Inferior parietal cortex (tissue), 1 donor: ENCODE results near the gene TPX2.
"Not testable (repeated sequence)": the region's sequence is repeated elsewhere in the genome, so short reads cannot be mapped to it uniquely, and the experiment has no call there.

Source experiments
- DNase-seq: peaks from one replicate; pipeline ENCODE4 v3.0.0-alpha.2; 2016; ENCODE audit errors: extremely low spot score

Gene TPX2

DNA sequence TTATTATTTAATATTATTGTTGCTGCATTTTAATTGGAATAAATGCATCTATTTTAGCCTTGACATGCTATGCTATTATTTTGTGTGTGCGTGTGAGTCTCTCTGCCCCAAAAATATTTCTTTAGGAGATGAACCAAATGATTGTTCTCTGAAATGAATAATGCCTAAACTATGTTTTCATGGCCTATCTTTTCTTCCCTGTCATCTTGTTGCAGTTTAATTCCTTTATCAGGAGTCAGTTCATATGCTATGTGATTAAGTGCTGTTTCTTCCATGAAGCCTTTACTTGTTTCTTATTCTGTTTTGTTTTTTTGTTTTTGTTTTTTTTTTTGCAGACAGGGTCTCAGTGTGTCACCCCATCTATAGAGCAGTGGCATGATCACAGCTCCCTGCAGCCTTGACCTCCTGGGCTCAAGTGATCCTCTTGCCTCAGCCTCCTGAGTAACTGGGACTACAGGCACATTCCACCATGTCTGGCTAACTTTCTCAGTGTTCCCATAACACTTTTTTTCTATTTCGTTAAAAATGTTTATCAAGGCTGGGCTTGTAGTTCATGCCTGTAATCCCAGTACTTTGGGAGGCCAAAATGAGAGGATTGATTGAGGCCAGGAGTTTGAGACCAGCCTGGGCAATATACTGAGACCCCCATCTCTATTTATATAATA is 25.7 kb downstream of the TPX2 start:
- DNase-seq = no peak

DNA sequence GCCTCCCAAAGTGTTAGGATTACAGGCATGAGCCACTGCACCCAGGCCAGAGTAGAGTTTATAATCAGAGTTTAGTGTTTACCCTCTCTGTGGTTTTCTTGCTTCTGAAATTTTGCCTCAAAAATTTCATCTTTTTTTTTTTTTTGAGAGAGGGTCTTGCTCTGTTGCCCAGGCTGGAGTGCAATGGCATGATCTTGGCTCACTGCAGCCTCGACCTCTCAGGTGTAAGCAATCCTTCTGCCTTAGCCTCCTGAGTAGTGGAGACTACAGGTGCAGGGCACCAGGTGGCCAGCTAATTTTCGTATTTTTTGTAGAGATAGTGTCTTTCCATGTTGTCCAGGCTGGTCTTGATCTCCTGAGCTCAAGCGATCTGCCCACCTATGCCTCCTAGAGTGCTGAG is 28.7 kb downstream of the TPX2 start:
- DNase-seq = no peak

DNA sequence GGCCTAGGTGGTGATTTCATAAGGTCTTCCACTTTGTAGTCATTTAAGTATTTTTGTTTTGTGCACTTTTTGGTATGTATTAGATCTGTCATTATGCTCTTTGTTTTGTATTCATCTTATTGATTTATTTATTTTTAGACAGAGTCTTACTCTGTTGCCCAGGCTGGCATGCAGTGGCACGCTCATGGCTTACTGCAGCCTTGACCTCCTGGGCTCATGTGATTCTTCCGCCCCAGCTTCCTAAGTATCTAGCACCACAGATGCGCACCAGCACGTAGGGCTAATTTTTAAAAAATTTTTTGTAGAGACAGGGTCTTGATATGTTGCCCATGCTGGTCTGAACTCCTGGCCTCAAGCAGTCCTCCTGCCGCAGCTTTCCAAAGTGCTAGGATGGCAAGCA is 30.6 kb downstream of the TPX2 start:
- DNase-seq = no peak

DNA sequence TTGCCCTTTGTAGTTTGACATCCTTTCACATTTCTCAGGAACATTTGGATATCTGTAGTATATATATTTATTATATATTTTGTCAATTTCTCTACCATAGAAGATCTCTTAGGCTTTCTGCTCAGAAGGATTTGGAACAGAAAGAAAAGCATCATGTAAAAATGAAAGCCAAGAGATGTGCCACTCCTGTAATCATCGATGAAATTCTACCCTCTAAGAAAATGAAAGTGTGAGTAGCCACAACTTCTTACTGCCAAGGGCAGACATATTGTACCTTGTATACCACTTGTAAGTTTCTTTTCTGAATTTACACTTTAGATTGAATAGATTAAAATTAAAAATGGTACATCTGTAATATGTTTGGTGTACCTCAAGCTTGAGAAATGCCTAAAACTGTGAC is 31.2 kb downstream of the TPX2 start:
- no peak for DNase-seq

DNA sequence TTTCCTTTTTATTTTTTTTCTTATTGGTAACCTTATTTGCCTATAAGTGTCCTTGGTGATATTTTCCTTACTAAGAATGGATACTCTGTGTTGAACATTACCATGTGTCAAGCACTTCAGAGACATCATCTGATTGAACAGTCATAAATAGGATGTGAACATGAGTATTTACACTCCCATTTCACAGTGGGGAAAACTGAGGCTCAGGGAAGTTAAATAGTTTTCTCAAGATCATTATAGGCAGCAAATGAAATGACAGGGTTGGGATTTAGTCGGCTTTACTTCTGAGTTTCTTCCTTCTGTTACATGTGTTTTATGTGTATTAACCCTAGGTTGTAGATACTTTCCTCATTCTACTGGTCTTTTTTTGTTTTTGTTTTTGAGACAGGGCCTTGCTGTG is 35.3 kb downstream of the TPX2 start:
- no peak for DNase-seq

DNA sequence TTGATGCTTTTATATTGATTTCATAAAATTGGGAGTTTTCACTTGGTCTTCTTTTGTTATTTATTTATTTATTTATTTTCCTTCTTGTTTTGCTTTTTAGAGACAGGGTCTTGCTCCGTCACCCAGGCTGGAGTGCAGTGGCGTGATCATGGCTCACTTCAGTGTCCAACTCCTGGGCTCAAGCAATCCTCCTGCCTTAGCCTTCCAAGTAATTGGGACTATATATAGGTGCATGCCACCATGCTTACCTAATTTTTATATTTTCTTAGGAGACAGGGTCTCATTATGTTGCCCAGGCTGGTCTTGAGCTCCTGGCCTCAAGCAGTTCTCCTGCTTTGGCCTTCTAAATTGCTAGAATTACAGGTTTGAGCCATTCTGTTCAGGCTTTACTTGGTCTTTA is 41.7 kb downstream of the TPX2 start:
- DNase-seq = no peak

DNA sequence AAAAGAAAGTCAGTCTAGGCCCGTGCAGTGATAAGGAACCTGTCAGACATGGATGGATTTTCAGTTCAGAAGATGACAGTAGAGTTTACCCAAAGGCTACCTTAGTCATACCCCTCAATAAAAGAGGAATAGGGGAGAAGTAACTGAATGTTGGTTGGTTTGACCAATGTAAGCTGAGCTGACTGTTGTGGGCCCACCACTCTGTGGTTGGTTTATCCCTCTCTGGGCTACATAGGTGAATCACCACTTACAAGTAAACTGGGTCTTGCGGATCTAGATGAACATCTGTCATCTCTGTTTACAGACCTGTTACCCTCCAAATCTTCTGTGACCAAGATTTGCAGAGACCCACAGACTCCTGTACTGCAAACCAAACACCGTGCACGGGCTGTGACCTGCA is 42.9 kb downstream of the TPX2 start:
- no peak for DNase-seq

DNA sequence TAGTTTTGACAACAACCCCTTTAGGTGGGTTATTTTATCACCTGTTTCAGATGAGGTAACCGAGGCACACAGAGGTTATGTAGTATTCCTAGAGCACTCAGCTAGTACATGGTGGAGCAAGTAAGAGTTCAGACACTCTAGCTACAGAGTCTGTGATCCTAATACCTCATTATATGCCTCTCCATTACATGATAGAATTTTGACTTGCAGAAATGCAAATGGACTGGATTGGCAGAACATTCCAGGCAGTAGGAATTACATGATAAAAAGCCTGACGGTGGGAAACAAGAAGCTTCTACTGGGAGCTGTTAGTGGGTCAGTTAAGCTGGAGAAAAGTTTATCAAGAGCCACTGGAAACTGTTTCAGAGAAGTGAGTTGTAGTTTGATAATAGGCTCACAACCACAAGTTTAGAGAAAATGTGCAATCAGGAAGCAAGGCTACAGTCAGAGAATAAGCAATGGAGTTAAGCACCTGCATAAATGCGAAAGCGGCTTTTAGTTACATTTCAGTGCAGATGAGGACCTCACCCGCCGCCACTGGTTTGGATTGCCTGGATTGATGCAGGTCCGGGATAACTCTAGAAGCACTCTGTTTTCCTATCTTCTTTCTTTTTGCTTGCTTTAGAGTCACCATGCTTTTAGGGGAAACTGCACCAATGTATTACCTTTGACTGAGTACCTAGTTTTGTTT is 45.4 kb downstream of the TPX2 start:
- DNase-seq = no peak

DNA sequence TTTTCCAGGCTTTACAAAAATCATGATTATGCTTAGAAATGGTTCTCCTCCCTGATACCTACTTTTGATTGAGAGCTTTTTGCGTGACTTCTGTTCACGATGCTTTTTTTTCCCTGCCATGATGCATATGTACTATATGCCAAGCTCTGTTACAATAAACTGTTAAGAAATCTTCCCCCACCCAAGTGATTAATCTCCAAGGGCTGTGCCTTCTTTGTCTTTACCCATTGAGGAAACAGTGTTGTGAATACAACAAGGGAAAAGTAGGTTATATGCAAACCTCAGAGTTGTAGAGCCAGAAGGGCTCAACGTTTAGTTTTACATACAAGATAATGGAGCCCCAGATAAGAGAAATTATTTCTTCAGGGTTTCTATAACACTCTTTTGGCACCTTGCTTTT is 46.0 kb downstream of the TPX2 start:
- no peak for DNase-seq

DNA sequence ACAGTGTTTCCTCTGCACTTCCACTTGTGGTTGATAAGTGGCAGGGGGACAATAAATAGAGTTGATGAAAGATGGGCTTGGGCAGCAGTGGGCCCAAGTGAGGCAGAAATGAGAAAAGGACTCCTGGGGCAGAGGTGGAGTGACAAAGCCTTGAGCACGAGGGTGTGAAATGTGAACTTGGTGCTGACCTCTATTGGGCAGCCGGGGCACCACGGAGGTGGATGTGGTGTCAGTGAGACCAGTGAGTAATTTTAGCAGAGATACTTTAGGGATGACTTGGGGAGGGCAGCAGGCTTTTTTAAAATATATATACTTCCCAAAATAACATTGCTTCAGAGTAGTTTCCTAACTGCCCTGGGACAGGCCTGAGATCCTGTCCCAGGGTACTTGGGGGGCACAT is 49.5 kb downstream of the TPX2 start:
- no peak for DNase-seq

DNA sequence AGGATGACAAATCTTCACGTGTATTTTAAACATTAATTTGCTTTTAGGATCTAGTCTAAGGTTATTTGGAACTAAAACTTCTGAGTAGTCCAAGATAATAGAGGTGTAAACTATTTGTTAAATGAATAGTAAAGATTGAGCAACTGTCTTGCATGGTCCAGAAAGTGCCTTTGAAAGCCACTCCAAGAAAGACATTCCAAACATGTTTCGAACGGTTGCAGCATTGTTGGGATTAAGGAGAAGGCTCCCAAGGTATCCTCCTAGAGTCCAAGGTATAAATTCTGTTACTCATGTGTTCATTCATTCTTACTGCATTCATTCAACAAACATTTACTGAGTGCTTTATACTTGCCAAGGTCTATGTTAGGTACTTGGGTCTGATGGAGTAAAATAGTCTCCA is 51.3 kb downstream of the TPX2 start:
- DNase-seq = no peak

DNA sequence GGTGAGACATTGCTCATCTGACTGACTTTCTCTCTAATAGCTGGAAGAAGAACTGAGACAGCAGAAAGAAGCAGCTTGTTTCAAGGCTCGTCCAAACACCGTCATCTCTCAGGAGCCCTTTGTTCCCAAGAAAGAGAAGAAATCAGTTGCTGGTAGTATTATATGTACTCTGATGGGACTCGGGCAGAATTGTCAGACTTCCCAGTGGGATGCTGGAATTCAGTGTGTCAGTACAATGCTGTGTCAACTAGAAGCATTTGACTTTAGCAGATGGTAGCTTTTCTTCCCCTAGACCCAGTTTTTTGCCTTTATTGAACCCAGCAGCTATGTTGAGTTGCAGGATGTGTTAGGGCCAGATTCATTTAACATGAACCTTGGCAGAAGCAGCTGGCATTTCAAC is 58.3 kb downstream of the TPX2 start:
- DNase-seq = no peak

DNA sequence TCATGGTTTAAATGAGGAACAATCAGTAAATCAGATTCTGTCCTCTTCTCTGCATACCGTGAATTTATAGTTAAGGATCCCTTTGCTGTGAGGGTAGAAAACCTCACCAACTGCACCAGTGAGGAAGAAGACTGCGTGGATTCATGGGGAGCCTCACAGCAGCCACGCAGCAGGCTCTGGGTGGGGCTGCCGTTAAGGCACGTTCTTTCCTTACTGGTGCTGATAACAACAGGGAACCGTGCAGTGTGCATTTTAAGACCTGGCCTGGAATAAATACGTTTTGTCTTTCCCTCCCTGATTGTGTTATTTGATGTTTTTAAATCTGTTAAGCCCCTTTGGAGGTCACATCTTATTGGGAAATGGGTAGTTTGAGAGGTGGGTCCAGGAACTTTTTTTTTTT is 62.4 kb downstream of the TPX2 start:
- DNase-seq = no peak

DNA sequence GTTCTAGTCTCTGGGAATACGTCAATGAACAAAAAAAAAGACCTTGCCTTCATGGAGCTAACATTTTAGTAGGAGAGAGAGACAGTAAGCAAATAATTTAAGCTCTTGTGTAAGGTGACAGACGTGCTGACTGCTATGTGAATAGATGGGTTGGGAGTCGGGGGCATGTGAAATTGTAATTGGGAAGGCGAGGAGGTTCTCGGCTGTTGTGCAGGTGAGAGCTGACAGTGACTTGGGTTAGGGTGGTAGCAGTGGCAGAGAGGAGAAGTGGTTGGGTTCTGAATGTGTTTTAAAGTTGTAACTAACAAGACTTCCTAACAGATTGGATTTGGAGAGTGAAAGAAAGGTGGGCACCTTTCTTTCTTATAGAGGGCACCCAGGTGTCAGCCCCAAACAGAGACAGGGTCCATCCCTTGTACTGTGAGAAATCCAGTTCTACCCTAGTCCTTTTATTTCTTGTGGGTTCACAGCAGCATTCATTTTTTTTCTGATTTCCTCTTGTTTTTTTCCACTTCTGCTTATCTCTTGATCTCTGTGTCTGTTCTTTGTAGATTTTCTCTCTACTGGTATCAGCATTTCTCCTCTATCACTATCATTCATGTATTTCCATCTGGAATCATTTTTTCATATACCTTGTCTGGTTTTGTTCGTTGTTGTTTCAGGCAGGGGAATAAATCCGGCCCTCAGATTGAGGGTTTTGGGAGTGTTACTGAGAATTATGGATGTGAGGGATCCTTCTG is 64.6 kb downstream of the TPX2 start:
- no peak for DNase-seq

DNA sequence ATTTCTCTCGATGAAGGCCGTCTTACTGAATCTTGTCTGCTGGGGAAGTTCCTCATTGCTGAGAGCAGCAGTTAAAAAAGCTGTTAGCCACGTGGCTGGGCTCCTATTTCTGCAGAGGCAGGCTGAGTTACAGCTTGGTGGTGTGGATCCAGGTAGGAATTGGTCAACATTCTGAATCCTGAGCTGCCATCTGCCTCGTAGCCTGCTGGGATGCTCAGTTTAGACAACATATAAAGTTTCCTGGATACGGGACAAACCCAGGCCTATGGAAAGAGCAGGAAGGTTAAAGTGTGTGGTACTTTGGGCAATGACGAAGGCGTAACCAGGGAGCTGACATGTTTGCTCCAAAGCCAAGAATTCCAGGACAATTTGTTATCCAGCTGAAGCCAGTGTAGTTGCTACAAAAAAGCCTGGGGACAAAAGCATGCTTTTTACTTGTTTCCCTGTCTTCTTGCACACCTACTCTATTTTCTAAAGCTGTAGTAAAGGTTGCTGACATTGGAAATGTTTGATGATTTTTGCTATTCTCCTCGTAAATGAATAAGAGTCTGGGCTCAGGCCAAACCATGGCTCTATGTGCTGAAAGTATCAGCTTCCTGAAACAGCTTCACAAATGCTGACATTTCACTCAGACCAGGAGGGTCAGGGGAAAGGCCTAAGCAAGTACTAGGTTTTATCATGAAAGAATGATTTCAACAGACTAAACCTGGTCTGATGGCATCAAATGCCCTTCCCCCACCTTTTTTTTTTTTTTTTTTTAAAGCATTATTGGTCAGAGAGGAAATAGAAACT is 67.7 kb downstream of the TPX2 start:
- DNase-seq = peak; percentile 5

DNA sequence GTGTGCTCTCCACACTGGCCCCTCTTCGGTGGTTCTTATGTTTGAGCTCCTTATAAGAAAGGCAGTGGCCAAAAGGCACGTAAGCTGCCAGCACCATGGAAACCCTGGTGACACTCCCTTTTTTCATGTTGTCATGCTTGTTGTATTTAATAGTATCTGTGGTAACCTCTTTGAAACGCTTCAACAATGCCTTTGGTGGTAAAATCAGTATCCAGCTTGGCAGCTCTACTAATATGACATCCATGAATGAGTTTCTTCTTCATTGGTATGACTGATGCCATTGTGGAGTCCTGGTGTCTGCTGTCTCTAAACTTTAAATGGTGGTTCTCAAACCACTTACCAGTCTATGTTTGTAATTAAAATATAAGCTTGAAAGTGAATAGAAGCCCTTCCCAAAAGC is 69.4 kb downstream of the TPX2 start:
- no peak for DNase-seq

DNA sequence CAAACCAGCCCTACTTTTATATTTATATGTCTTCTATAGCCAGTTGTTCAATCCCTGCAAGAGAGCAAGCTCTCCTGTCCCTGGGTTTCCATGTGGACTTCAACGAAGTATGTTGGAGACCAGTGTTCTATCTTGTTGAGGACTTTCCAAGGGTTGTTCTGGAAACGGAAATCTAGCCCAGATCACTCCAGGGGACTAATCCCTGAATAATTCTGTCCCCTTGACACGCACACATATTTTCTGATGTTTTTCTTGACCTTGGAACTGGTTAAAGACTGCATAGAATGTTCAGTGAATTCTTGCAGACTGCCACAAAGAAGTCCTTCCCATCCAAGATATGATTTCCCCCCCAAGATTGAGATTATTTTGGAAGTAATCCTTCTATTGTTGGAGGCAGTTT is 70.6 kb downstream of the TPX2 start:
- no peak for DNase-seq

DNA sequence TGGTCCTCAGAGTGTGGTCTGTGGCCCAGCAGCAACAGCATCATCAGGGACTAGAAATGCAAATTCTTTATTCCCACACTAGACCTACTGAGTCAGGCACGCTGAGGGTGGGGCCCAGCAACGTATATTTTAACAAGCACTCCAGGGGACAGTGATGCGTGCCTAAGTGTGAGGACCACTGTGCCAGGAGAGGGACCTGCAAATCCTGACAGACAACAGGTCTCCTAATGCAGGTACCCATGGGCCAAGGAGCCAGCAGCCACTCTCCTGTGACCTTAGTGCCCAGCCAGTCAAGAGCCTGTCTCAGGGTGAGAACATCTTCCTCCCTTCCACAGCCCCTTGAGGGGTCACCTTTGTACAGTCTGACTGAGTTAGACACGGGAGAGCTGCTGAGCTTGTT is 72.1 kb downstream of the TPX2 start:
- no peak for DNase-seq

DNA sequence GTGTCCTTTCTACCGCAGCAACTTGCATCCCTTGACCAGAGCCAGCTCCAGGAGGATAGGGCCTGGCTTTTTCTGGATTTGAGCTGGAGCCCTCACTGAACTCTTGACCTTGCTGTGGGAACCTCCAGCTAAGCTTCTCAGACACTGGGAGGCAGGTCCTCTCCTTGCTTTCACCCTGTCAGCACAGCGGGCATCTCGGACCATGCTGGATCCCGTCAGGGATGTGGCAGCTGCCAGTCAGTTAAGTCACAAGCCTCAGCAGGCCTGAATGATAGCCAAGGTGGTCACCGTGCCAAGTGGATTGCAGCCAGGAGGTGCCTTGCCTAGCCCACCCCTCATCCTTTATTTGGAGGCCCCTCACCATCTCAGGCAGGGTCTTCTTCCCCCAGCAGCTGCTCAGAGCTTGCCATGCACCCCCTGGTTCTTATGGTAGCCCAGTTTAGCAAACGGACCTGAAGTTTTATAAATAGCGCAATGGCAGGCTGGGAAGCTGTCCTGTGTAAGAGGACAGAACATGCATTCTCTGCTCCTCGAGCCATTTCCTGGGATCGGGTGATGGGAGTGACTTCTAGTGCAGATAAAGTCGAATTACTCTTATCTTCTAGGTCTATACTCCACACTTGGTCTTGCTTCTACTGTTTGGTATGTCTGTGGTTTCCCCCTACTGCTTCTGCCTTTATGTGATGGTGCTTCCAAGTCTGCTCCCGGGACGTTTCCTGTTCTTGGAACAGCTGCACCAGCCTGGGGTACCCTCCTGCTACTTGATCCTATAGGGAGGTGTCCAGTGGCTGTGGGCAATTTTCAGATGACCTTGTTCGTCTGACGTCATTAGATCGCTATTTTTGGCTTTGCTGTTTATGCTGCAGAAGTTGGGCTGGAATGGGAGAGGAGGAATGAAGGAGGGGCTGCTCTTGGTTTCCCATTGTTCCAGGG is 73.0 kb downstream of the TPX2 start:
- no peak for DNase-seq

DNA sequence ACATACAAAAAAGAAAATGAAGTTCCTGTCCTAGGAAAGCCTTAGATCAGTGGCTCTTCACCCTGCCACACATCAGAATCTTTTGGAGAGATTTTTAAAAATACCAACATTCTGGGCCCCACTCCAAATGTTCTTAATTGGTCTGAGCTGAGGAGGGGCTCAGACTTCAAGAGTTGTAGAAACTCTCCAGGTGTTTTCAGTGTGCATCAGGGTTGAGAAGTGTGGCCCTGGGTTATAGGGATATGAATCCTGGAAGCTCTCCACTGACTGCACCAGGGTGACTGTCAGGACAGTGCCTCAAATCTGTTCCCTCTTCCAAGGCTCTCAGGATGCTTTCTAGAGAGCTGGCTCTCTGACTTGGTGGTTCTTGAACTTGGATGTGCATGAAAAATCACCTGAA is 74.5 kb downstream of the TPX2 start:
- DNase-seq = no peak

DNA sequence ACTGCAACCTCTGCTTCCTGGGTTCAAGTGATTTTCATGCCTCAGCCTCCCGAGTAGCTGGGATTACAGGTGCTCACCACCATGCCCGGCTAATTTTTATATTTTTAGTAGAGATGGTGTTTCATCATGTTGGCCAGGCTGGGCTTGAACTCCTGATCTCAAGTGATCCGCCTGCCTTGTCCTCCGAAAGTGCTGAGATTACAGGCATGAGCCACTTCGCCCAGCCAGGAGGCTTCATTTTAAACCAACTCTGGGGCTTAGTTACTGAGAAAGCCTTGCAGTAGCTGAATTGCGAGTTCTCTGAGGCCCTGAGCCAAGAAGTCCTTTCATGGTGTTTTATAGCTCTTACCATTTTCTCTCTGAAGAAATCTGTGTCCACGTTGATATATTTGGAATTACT is 75.1 kb downstream of the TPX2 start:
- DNase-seq = not testable (repeated sequence)
